NT2/D1 (cell line): ENCODE results near the gene DNMT1.

Experiments used
- DNase-seq: peaks from one replicate; pipeline ENCODE4 v3.0.0-alpha.2; 2011; ENCODE audit warnings: low read depth, low spot score
- H3K27me3 ChIP-seq: 2 replicates; pipeline ENCODE4 v1.6.0; 2011; ENCODE audit warnings: mild to moderate bottlenecking; ENCODE audit not compliant: insufficient read length, insufficient read depth
- H3K36me3 ChIP-seq: 2 replicates; pipeline ENCODE4 v1.6.1; 2011; ENCODE audit warnings: mild to moderate bottlenecking, low read length, mixed read lengths; ENCODE audit not compliant: insufficient read depth, insufficient read length
- H3K4me1 ChIP-seq: 2 replicates; pipeline ENCODE4 v1.5.1; 2011; ENCODE audit not compliant: insufficient read depth, insufficient read length
- H3K4me3 ChIP-seq: 2 replicates; pipeline ENCODE4 v1.5.1; 2011; ENCODE audit warnings: low read depth; ENCODE audit not compliant: insufficient read length
- H3K9ac ChIP-seq: 2 replicates; pipeline ENCODE4 v1.6.0; 2011; ENCODE audit warnings: low read depth; ENCODE audit not compliant: insufficient read length
- H3K9me3 ChIP-seq: 2 replicates; pipeline ENCODE4 v1.5.1; 2011; ENCODE audit warnings: mild to moderate bottlenecking, low read length; ENCODE audit not compliant: insufficient read depth
- SUZ12 ChIP-seq: IDR thresholded peaks from 2 replicates; pipeline ENCODE4 v1.6.1; 2011; ENCODE audit not compliant: insufficient read length, insufficient read depth; ENCODE audit errors: extremely low read depth
- YY1 ChIP-seq: IDR thresholded peaks from 2 replicates; pipeline ENCODE4 v1.6.1; 2011; ENCODE audit not compliant: insufficient read length, insufficient read depth
- ZNF274 ChIP-seq: IDR thresholded peaks from 2 replicates; pipeline ENCODE4 v1.6.1; 2011; ENCODE audit warnings: mild to moderate bottlenecking, low read depth, low read length

Gene DNMT1

DNA sequence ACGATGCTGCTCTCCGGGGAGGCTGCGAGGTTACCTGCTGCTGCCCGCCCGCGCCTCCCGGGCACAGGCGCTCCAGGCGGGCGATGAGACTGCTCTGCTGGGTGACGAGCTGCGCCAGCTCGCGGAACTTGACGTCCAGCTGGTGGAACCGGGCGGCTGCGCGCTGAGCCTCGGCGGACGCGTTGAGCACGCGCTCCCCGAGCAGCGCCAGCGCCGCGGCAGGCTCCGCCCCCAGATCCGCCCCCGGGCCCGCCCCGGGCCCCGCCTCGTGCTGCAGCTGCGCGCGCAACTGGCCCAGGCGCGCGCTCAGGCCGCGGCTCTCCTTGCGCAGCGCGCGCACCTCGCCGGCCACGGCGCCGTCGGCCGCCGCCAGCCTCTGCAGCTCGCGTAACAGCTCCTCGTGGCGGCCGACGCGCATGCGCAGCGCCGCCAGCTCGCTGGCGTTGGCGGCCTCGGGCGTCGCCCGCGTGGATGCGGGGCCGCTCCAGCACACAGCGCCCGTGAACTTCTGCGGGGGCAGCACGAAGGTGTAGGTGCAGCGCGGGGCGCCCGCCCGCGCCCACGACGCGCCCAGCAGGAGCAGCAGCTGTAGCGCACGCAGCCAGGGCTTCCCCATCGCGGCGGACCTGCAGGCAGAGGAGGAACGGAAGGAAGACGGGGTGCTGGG, 98.7 kb downstream of the DNMT1 start:
- Histone ChIP-seq H3K4me1 (peaks cover 4% of the 10 kb centered on the region), H3K9ac (peak overlapping the region; percentile 99), H3K9me3 (no peaks in the 10 kb centered on the region), H3K4me3 (peak overlapping the region; percentile 76), H3K27me3 (peaks cover 14% of the 10 kb centered on the region), H3K36me3 (peaks cover 2% of the 10 kb centered on the region)
- DNase-seq = peak; percentile 75
- no peak for TF ChIP-seq YY1
- TF ChIP-seq ZNF274 = no peak
- TF ChIP-seq SUZ12 = no peak

DNA sequence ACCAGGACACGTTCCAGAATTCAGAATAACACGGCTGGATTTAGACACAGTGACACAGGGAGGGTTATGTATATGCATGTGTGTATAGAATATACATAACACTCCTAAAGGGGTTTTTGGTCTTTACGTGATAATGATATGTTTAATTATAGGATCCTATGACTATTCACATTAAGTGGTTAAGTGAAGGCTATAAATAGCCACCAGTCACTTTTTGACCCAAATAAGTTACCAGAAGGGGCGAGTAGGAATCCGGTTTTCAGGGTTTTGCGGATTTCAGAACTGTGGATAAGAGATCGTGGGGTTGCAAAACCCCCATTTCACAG, 99.2 kb downstream of the DNMT1 start:
- H3K4me3 ChIP-seq = no peak overlapping the region
- DNase-seq = no peak
- H3K9ac ChIP-seq = peak overlapping the region; percentile 62
- TF ChIP-seq YY1 = no peak
- H3K27me3 ChIP-seq = peaks cover 14% of the 10 kb centered on the region
- H3K4me1 ChIP-seq = peaks cover 4% of the 10 kb centered on the region
- H3K36me3 ChIP-seq = peaks cover 2% of the 10 kb centered on the region
- no peaks in the 10 kb centered on the region for H3K9me3 ChIP-seq

DNA sequence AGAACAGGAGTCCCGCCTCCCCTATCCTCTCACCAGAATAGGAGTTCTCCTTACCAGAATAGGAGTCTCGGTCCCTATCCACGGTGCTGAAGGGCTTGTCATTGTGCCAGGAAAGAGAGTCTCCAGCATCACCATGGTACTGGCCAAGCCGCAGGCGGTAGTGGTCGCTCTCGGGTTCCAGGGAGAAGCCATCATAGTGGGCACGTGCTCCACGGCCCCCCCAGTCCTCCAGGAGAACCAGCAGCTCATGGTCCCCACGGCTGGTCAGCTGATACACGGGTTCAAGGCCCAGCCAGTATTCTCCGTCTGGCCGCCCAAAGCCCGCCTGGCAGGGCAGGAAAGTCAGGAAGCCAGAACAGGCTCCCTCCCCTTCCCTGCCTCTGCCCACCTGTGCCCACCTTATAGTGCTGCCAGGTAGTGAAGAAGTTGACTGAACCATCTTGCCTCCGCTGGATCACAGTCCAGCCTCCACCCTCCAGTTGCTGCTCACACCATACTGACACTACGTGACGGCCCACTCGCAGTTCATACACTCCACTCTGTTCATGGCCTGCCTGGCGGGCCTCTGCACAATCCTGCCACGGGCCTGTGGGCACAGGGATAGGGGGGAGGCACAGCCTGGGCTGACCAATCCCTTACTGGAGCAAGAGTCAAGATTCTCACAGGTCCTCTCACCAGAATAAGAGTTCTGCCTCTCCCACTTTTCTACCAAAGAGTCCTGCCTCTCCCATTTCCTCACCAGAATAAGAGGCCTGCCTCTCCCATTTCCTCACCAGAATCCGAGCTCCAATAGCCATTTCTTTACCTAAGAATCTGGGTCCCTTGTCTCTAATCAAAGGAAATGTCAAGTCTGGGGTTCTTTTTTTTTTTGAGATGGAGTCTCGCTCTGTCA, 101.2 kb downstream of the DNMT1 start:
- H3K4me1 ChIP-seq = peaks cover 3% of the 10 kb centered on the region
- no peak overlapping the region for H3K4me3 ChIP-seq
- peaks cover 2% of the 10 kb centered on the region for H3K36me3 ChIP-seq
- no peaks in the 10 kb centered on the region for H3K9me3 ChIP-seq
- DNase-seq = no peak
- H3K27me3 ChIP-seq = peaks cover 14% of the 10 kb centered on the region
- H3K9ac ChIP-seq = no peak overlapping the region
- no peak for TF ChIP-seq SUZ12
- TF ChIP-seq ZNF274 = no peak
- TF ChIP-seq YY1 = no peak

DNA sequence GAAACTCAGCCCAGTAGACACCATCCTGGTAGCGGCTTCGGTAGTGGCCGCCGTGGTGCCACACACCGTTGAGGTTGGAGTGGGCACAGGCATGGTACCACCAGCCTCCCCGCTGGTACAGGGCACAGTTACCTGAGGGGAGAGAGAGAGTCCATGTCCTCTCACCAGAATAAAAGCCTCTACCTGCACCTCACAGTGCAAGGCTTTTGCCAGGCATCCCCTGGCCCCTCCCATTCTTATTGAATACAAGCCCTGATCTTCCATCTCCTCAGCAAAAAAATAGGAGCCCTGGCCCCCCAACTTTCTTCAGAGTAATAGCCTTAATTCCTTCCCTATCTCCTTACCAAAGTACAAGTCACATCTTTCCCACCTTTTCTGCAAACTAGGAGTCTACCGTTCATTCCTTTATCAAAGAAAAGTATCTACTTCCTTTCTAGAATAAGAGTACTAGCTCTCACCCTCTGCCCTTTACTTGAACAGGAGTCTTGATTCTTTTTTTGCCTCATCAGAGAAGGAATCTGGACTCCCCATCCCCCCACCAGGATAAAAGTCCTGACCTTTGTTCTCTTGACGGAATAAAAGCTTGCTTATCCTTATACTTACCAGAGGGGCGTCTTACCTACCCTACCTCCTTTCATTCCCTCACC, 102.0 kb downstream of the DNMT1 start:
- H3K4me1 ChIP-seq = peaks cover 3% of the 10 kb centered on the region
- no peaks in the 10 kb centered on the region for H3K9me3 ChIP-seq
- H3K4me3 ChIP-seq = no peak overlapping the region
- H3K9ac ChIP-seq = no peak overlapping the region
- peaks cover 14% of the 10 kb centered on the region for H3K27me3 ChIP-seq
- no peak for DNase-seq
- peaks cover 2% of the 10 kb centered on the region for H3K36me3 ChIP-seq
- TF ChIP-seq SUZ12 (no peak), ZNF274 (no peak), YY1 (no peak)

DNA sequence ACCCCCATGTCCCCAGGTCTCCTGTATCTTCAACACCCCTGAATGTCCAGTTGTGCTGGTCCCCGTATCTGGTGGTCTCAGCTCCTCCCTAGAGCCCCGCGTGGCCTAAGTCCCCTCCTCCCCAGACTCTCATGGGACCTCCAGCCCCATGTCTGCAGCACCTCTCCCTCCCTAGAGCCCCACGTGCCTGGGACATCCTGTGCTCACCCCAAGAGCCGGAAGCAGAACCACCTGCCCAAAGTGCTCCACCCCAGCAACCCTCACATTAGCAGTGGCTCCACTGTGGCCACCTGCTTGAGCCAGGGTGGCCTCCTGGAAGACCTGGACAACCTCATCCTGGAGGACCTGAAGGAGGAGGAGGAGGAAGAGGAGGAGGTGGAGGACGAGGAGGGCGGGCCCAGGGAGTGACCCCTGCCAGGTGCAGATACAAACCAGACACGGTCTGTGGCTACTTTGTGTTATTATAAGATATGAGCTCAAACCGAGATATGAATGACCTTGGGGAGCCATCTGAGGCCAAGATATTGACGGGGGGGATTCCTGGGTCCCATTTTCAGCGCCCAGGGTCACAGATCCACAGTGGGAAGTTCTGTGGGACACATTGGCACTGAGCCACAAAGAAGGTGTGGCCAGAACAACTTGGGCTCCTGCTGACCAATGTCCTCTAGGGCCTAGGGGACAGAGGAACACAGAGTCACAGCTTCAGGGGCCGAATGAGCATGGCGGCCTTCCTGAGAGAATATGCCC, 102.7 kb downstream of the DNMT1 start:
- H3K27me3 ChIP-seq = peaks cover 14% of the 10 kb centered on the region
- TF ChIP-seq YY1 = no peak
- H3K36me3 ChIP-seq = peaks cover 2% of the 10 kb centered on the region
- H3K4me1 ChIP-seq = peaks cover 3% of the 10 kb centered on the region
- H3K4me3 ChIP-seq = no peak overlapping the region
- no peak for DNase-seq
- H3K9me3 ChIP-seq = no peaks in the 10 kb centered on the region
- no peak overlapping the region for H3K9ac ChIP-seq

DNA sequence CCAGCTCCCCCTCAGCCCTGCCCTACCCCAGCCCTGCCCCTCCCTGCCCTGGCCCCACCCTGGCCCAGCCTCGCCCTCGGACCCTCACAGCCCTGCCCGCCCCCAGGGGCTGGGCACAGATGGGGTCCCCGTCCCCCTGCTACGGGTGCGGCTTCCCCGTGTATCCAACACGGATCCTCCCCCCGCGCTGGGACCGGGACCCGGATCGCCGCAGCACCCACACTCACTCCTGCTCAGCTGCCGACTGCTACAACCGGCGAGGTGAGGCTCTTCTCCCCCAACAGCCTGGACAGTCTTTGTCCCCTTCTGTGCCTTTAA, 103.4 kb downstream of the DNMT1 start:
- TF ChIP-seq SUZ12 = no peak
- TF ChIP-seq ZNF274 = no peak
- TF ChIP-seq YY1 = no peak
- no peak for DNase-seq
- H3K27me3 ChIP-seq = peaks cover 14% of the 10 kb centered on the region
- no peaks in the 10 kb centered on the region for H3K9me3 ChIP-seq
- peaks cover 2% of the 10 kb centered on the region for H3K4me1 ChIP-seq
- H3K36me3 ChIP-seq = peaks cover 2% of the 10 kb centered on the region
- H3K4me3 ChIP-seq = no peak overlapping the region
- H3K9ac ChIP-seq = no peak overlapping the region
